ENCODE measurements around the gene PRUNE2.

PRUNE2 gene

DNA sequence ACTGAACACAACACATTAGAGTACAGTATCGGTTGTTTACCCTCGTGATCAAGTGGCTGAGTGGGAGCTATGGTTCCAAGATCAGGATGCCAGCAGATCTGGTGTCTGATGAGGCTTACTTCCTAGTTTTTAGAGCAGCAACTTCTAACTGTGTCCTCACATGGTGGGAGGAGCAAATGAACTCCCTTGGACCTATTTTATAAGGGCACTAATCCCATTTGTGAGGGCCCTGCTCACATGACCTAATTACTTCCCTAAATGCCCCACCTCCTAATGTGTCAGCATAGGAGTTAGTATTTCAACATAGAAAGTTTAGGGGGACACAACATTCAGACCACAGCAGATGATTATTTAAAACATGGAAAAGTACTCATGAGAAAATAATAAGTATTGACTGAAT is 335.1 kb downstream of the PRUNE2 start:
- CTCF ChIA-PET = no interaction called here
- TF ChIP-seq CTCF (IDR thresholded peaks at IDR 0.05; ENCODE audit: control extremely low read depth, extremely low read depth, low read depth, missing control alignments) = no peak
- POLR2A ChIA-PET = no interaction called here
- DNase-seq (ENCODE audit: extremely low spot score) = no peak

- POLR2A ChIA-PET = no interaction called here
- CTCF ChIA-PET = interaction anchor here (1.0 kb wide), 1 partner anchor 9 kb away, joined by 3 read pairs; no protein-coding TSS in a partner anchor
- no peak for DNase-seq (ENCODE audit: extremely low spot score)
- TF ChIP-seq CTCF (IDR thresholded peaks at IDR 0.05; ENCODE audit: control extremely low read depth, extremely low read depth, low read depth, missing control alignments) = no peak
These were observed 338.8 kb downstream of the PRUNE2 start for GRCh38 chr9:76567086-76567485.

GRCh38 chr9:76564297-76564696 is 341.6 kb downstream of the PRUNE2 start:
- no peak for DNase-seq (ENCODE audit: extremely low spot score)
- no peak for TF ChIP-seq CTCF (IDR thresholded peaks at IDR 0.05; ENCODE audit: control extremely low read depth, extremely low read depth, low read depth, missing control alignments)
- ChIA-PET POLR2A (no interaction called here), CTCF (interaction anchor here (1.0 to 1.5 kb wide), 3 partner anchors 10 to 95 kb away, joined by 3 to 4 read pairs (median 3); no protein-coding TSS in a partner anchor)

DNA sequence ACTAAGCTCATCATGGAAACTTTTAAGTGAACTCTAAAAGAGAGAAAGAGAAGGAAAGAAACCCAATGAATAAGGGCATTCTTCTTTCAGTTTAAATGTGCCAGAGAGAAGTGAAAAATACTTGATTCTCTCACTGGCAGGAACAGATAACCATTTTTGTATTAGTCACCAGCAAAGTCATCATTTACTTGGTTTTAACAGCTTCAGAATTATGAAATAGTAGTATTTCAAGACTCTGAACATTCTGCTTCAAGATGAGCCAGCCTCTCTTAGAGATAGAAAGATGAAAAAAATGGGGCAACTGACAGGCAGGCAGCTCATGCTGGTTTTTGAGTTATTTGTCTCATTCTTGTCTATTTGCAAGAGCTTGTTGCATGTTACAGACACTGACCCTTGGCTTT is 343.4 kb downstream of the PRUNE2 start:
- POLR2A ChIA-PET = no interaction called here
- CTCF ChIA-PET = interaction anchor here (1.0 to 1.6 kb wide), 6 partner anchors 13 to 67 kb away, joined by 3 to 6 read pairs (median 3); no protein-coding TSS in a partner anchor
- DNase-seq (ENCODE audit: extremely low spot score) = peak; percentile 46
- TF ChIP-seq CTCF (IDR thresholded peaks at IDR 0.05; ENCODE audit: control extremely low read depth, extremely low read depth, low read depth, missing control alignments) = no peak

DNA sequence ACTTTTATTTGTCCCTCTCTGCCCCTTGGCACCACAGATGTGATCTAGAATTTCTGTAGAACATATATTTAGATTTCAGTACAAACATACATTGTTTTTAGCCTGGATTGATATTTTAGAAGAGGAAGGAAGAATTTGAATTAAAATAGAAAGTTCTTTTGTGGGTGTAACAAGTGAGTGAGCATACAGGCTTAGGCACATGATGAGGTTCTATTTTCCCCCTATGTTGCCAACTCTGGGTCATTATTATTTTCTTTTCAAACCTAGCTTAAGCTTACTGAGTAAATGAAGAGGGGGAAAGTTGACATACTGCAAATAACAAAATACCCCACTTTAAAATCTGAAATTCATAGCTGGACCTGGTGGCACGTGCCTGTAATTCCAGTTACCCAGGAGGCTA is 344.0 kb downstream of the PRUNE2 start:
- CTCF ChIA-PET = interaction anchor here (1.0 to 1.6 kb wide), 6 partner anchors 12 to 66 kb away, joined by 3 to 6 read pairs (median 3); no protein-coding TSS in a partner anchor
- POLR2A ChIA-PET = no interaction called here
- TF ChIP-seq CTCF (IDR thresholded peaks at IDR 0.05; ENCODE audit: control extremely low read depth, extremely low read depth, low read depth, missing control alignments) = no peak
- DNase-seq (ENCODE audit: extremely low spot score) = no peak

Data from GM10248 (cell line).